GM11168 (cell line): Measurements from ENCODE around the gene TACR3.
"Not testable (repeated sequence)": the region's sequence is repeated elsewhere in the genome, so short reads cannot be mapped to it uniquely, and the experiment has no call there.

ENCODE experiments used
- in situ Hi-C: fragments of 300-500 bp; cut with MboI; formaldehyde crosslinking; loops from one replicate; pipeline ENCODE4 v1.12.0; 2022; ENCODE audit warnings: low sequenced_read_pairs; ENCODE audit not compliant: unreplicated experiment

Gene TACR3

GRCh38 chr4:103719830-103720207 is at the start of gene TACR3:
Gene TACR3, minus strand, starts transcription at chr4:103719985. Its CDS starts 310 bp downstream, at chr4:103719675.
- in situ Hi-C loops, result no loop called here

- in situ Hi-C loops, result loop anchor here (10.0 kb wide), 1 partner anchor 707 kb away; no protein-coding TSS in a partner anchor
Observed at GRCh38 chr4:103757631-103758030, 37.8 kb upstream of the TACR3 start.

GRCh38 chr4:103756741-103757140 is 37.0 kb upstream of the TACR3 start:
- in situ Hi-C loops, result loop anchor here (10.0 kb wide), 1 partner anchor 708 kb away; no protein-coding TSS in a partner anchor

GRCh38 chr4:103754844-103755243 is 35.1 kb upstream of the TACR3 start:
- in situ Hi-C loops, result loop anchor here (10.0 kb wide), 1 partner anchor 710 kb away; no protein-coding TSS in a partner anchor

GRCh38 chr4:103753868-103754653 is 34.3 kb upstream of the TACR3 start:
- in situ Hi-C loops, result loop anchor here (10.0 kb wide), 1 partner anchor 711 kb away; no protein-coding TSS in a partner anchor

- in situ Hi-C loops, result not testable (repeated sequence)
Observed at GRCh38 chr4:103723150-103723549, 3.4 kb upstream of the TACR3 start.

GRCh38 chr4:103721251-103721650 is 1.5 kb upstream of the TACR3 start:
- in situ Hi-C loops, result no loop called here

GRCh38 chr4:103720661-103721060 is 876 bp upstream of the TACR3 start:
- in situ Hi-C loops, result no loop called here

- in situ Hi-C loops, result no loop called here
Observed at GRCh38 chr4:103719105-103719829, 518 bp downstream of the TACR3 start.

GRCh38 chr4:103692615-103693014 is 27.2 kb downstream of the TACR3 start:
- in situ Hi-C loops, result no loop called here

- in situ Hi-C loops, result no loop called here
Observed at GRCh38 chr4:103673983-103674382, 45.8 kb downstream of the TACR3 start.

GRCh38 chr4:103666764-103667163 is 53.0 kb downstream of the TACR3 start:
- in situ Hi-C loops, result not testable (repeated sequence)

- in situ Hi-C loops, result no loop called here
Observed at GRCh38 chr4:103664436-103665075, 55.2 kb downstream of the TACR3 start.

- in situ Hi-C loops, result no loop called here
Observed at GRCh38 chr4:103648541-103648940, 71.2 kb downstream of the TACR3 start.

- in situ Hi-C loops, result no loop called here
Observed at GRCh38 chr4:103645991-103646390, 73.8 kb downstream of the TACR3 start.

- in situ Hi-C loops, result no loop called here
Observed at GRCh38 chr4:103634236-103634635, 85.5 kb downstream of the TACR3 start.

GRCh38 chr4:103626296-103626695 is 93.5 kb downstream of the TACR3 start:
- in situ Hi-C loops, result no loop called here

GRCh38 chr4:103591841-103592240 is 127.9 kb downstream of the TACR3 start:
- in situ Hi-C loops, result no loop called here

GRCh38 chr4:103567591-103567990 is 152.2 kb downstream of the TACR3 start:
- in situ Hi-C loops, result no loop called here

- in situ Hi-C loops, result not testable (repeated sequence)
Observed at GRCh38 chr4:103559178-103559577, 160.6 kb downstream of the TACR3 start.
